SK-N-SH (cell line): ENCODE measurements around the gene EN1. TPM values are rescaled to one million over a fixed set of nuclear protein-coding genes. Genes with fewer than 3 reads are reported as not detected.

Experiments
- CTCF ChIA-PET: fragments of 300-600, 350-600 bp; formaldehyde crosslinking; extraction: SDS; loops from one replicate; lab custom pipeline; 2021; lab: Yijun Ruan, JAX
- POLR2A ChIA-PET: fragments of 350-600 bp; sonication (Branson Sonifier 250); formaldehyde crosslinking; extraction: SDS; loops from one replicate; lab custom pipeline; 2020; ENCODE audit warnings: antibody characterized with exemption, inconsistent platforms; lab: Yijun Ruan, JAX
- DNase-seq: peaks from one replicate; pipeline ENCODE4 v3.0.0; 2012
- H2AFZ ChIP-seq: fragments of 200-600 bp; sonication (generic); 2 replicates; pipeline ENCODE4 v1.8.1; 2016; ENCODE audit warnings: antibody characterized with exemption, mild to moderate bottlenecking, low read depth
- H3F3A ChIP-seq: fragments of 200-600 bp; sonication (generic); replicated peaks from 2 replicates; pipeline ENCODE3; 2016; ENCODE audit warnings: antibody characterized with exemption, mild to moderate bottlenecking; ENCODE audit not compliant: insufficient read depth
- H3K27ac ChIP-seq, 2 experiments: fragments of 200-500 bp in 1 of 2; fragments of 200-600 bp in 1 of 2; sonication (Bioruptor generic) in 1 of 2; sonication (generic), shearing (Covaris generic) in 1 of 2; 2 replicates each; pipeline versions ENCODE4 v1.5.1 to v1.6.1; 2014 to 2016; ENCODE audit warnings: low read depth in 2 of 2, inconsistent platforms in 1 of 2, low read length in 1 of 2, mild to moderate bottlenecking in 1 of 2, mixed read lengths in 1 of 2
- H3K27me3 ChIP-seq: fragments of 200-600 bp; sonication (generic), shearing (Covaris generic); 2 replicates; pipeline ENCODE4 v1.6.1; 2016; ENCODE audit warnings: mixed run types; ENCODE audit not compliant: insufficient read depth
- H3K36me3 ChIP-seq, 2 experiments: fragments of 200-500 bp in 1 of 2; fragments of 200-600 bp in 1 of 2; sonication (Bioruptor generic) in 1 of 2; sonication (generic) in 1 of 2; replicated peaks in 1 of 2; 2 replicates each; pipeline versions ENCODE3 to v1.5.1; 2014 to 2016; ENCODE audit warnings: low read length in 1 of 2, mild to moderate bottlenecking in 1 of 2; ENCODE audit not compliant: insufficient read depth in 2 of 2, control insufficient read depth in 1 of 2
- H3K4me1 ChIP-seq, 2 experiments: fragments of 200-500 bp in 1 of 2; fragments of 200-600 bp in 1 of 2; sonication (Bioruptor generic) in 1 of 2; sonication (generic), shearing (Covaris generic) in 1 of 2; 2 replicates each; pipeline versions ENCODE4 v1.5.1 to v1.6.1; 2014 to 2016; ENCODE audit warnings: low read depth in 1 of 2, low read length in 1 of 2, mixed run types in 1 of 2; ENCODE audit not compliant: insufficient read depth in 2 of 2, control insufficient read depth in 1 of 2
- H3K4me2 ChIP-seq: fragments of 200-600 bp; sonication (generic), shearing (Covaris generic); 2 replicates; pipeline ENCODE4 v1.6.1; 2017; ENCODE audit warnings: mixed run types
- H3K4me3 ChIP-seq, 2 experiments: fragments of 200-500 bp in 1 of 2; fragments of 200-600 bp in 1 of 2; sonication (Bioruptor generic) in 1 of 2; sonication (generic), shearing (Covaris generic) in 1 of 2; 2 replicates each; pipeline versions ENCODE4 v1.5.1 to v1.8.1; 2014 to 2016; ENCODE audit warnings: low read depth in 2 of 2, inconsistent platforms in 1 of 2, low read length in 1 of 2, mild to moderate bottlenecking in 1 of 2, mixed read lengths in 1 of 2, moderate library complexity in 1 of 2
- H3K79me2 ChIP-seq: fragments of 200-600 bp; sonication (generic); 2 replicates; pipeline ENCODE4 v1.8.1; 2017; ENCODE audit warnings: mild to moderate bottlenecking; ENCODE audit not compliant: insufficient read depth
- H3K9ac ChIP-seq: fragments of 200-600 bp; sonication (generic); 2 replicates; pipeline ENCODE4 v1.6.1; 2017; ENCODE audit warnings: mixed run types
- H3K9me2 ChIP-seq: fragments of 200-600 bp; sonication (generic); 2 replicates; pipeline ENCODE4 v1.6.1; 2017; ENCODE audit warnings: mixed run types
- H3K9me3 ChIP-seq: fragments of 200-600 bp; sonication (generic); 2 replicates; pipeline ENCODE4 v1.6.1; 2017; ENCODE audit warnings: mixed run types, mild to moderate bottlenecking, moderate library complexity
- H4K20me1 ChIP-seq: fragments of 200-600 bp; sonication (generic); 2 replicates; pipeline ENCODE4 v1.6.1; 2017; ENCODE audit warnings: mild to moderate bottlenecking, mixed run types; ENCODE audit not compliant: insufficient read depth
- GABPA ChIP-seq: IDR thresholded peaks from 2 replicates; pipeline ENCODE4 v1.4.0; 2012; ENCODE audit warnings: low read depth, mild to moderate bottlenecking
- RFX5 ChIP-seq: IDR thresholded peaks from 2 replicates; pipeline ENCODE4 v1.6.1; 2012; ENCODE audit warnings: mild to moderate bottlenecking, improper control_type of control experiment, low read length
- WGBS: methylation state at CpG from one replicate; pipeline ENCODE4 v1.1.6; 2017; ENCODE audit warnings: low lambda C conversion rate; 5-methylcytosine and 5-hydroxymethylcytosine counted together
- polyA plus RNA-seq, 3 experiments: library from polyadenylated mRNA; depleted of rRNA; stranded (reverse); fragments of >200 nt; gene quantifications; 2 replicates each; pipeline ENCODE4 v1.2.3, GENCODE V29; 2012

The EN1 gene
- polyA plus RNA-seq, 1 of the 3 experiments (the other 2 are of a cell fraction), result not detected

GRCh38 chr2:118794546-118794945 lies 52.9 kb downstream of the EN1 start:
- Histone ChIP-seq H3K79me2 (no peaks in the 10 kb centered on the region), H3K27me3 (peaks cover 6% of the 10 kb centered on the region; the same call in 1 of the 2 replicates), H3K9me2 (no peaks in the 10 kb centered on the region), H3K4me3 (no peak overlapping the region), H3K36me3 (no peaks in the 10 kb centered on the region), H3K9ac (no peak overlapping the region), H3K4me1 (no peaks in the 10 kb centered on the region; a peak in 1 of 4 replicates), H3K4me2 (no peak overlapping the region), H4K20me1 (no peaks in the 10 kb centered on the region), H2AFZ (no peak overlapping the region), H3F3A (no peaks in the 10 kb centered on the region), H3K9me3 (no peaks in the 10 kb centered on the region), H3K27ac (no peak overlapping the region)
- POLR2A ChIA-PET, result no interaction called here
- no peak for DNase-seq
- CTCF ChIA-PET, result no interaction called here
- TF ChIP-seq RFX5 (no peak), GABPA (no peak)
- WGBS, result 17% methylated on average over 4 of the region's 4 CpGs

Other genes with a start within 250 kb of the EN1 start
- gene MARCO, start 94.5 kb upstream of the EN1 start, polyA plus RNA-seq (2012; rRNA removed), result not detected in 2 replicates